ENCODE data around the gene PKP1.

- no peak for TF ChIP-seq POLR2A (IDR thresholded peaks at IDR 0.05; ENCODE audit: low read length)
- TF ChIP-seq GATA1 (IDR thresholded peaks at IDR 0.05; ENCODE audit: low read depth, low read length): no peak
Measured at GRCh38 chr1:201329286-201329685, 46.0 kb downstream of the PKP1 start.

Data from erythroblast (primary cell).